Keratinocyte (primary cell): ENCODE data around the gene FHAD1. TPM values are rescaled to one million over a fixed set of nuclear protein-coding genes. Genes with fewer than 3 reads are reported as not detected.

ENCODE experiments used
- DNase-seq: peaks from one replicate; pipeline ENCODE4 v3.0.0-alpha.2; 2011; ENCODE audit warnings: low read depth, missing footprints, low spot score
- FAIRE-seq: peaks from 2 replicates; lab custom pipeline; 2011; peaks lifted over from hg19 to GRCh38; lab: Jason Lieb, UNC
- H2AFZ ChIP-seq: 2 replicates; pipeline ENCODE4 v1.6.0; 2012; ENCODE audit warnings: low read length, control low read depth, inconsistent platforms; ENCODE audit not compliant: control insufficient read depth
- H3K27ac ChIP-seq: 2 replicates; pipeline ENCODE4 v1.5.1; 2011; ENCODE audit warnings: low read length; ENCODE audit not compliant: control insufficient read depth, insufficient read depth
- H3K27me3 ChIP-seq: 3 replicates; pipeline ENCODE4 v1.6.0; 2011; ENCODE audit warnings: low read length; ENCODE audit not compliant: control insufficient read depth, insufficient read depth; ENCODE audit errors: extremely low read depth
- H3K36me3 ChIP-seq, 2 experiments: 2 replicates in 1 of 2; 3 replicates in 1 of 2; pipeline ENCODE4 v1.5.1; 2011; ENCODE audit warnings: low read length in 2 of 2, mild to moderate bottlenecking in 1 of 2; ENCODE audit not compliant: control insufficient read depth in 2 of 2, insufficient read depth in 2 of 2; ENCODE audit errors: extremely low read depth in 1 of 2
- H3K4me1 ChIP-seq: 3 replicates; pipeline ENCODE4 v1.5.1; 2011; ENCODE audit warnings: low read length; ENCODE audit not compliant: control insufficient read depth, insufficient read depth; ENCODE audit errors: extremely low read depth
- H3K4me2 ChIP-seq: 3 replicates; pipeline ENCODE4 v1.6.0; 2011; ENCODE audit warnings: low read depth, low read length; ENCODE audit not compliant: control insufficient read depth, insufficient read depth; ENCODE audit errors: extremely low read depth
- H3K4me3 ChIP-seq, 3 experiments: fragments of 200-600 bp in 1 of 3; sonication (generic) in 1 of 3; 2 replicates in 2 of 3; 3 replicates in 1 of 3; pipeline ENCODE4 v1.5.1; 2011 to 2016; ENCODE audit warnings: low read length in 3 of 3, mild to moderate bottlenecking in 3 of 3, control low read depth in 2 of 3, inconsistent platforms in 1 of 3, low read depth in 1 of 3, mixed read lengths in 1 of 3, mixed run types in 1 of 3, moderate library complexity in 1 of 3; ENCODE audit not compliant: control insufficient read depth in 2 of 3, insufficient read depth in 2 of 3; ENCODE audit errors: extremely low read depth in 1 of 3
- H3K79me2 ChIP-seq: 2 replicates; pipeline ENCODE4 v1.6.0; 2012; ENCODE audit warnings: low read length; ENCODE audit not compliant: control insufficient read depth, insufficient read depth
- H3K9ac ChIP-seq: 3 replicates; pipeline ENCODE4 v1.6.0; 2011; ENCODE audit warnings: low read length; ENCODE audit not compliant: control insufficient read depth, insufficient read depth; ENCODE audit errors: extremely low read depth
- H3K9me1 ChIP-seq: 3 replicates; pipeline ENCODE4 v1.6.0; 2011; ENCODE audit warnings: low read length; ENCODE audit not compliant: control insufficient read depth, insufficient read depth; ENCODE audit errors: extremely low read depth
- H3K9me3 ChIP-seq: 2 replicates; pipeline ENCODE4 v1.5.1; 2012; ENCODE audit warnings: low read depth, low read length; ENCODE audit not compliant: control insufficient read depth
- H4K20me1 ChIP-seq: 3 replicates; pipeline ENCODE4 v1.6.0; 2011; ENCODE audit warnings: low read length; ENCODE audit not compliant: control insufficient read depth, insufficient read depth; ENCODE audit errors: extremely low read depth
- EZH2 ChIP-seq: IDR thresholded peaks from one replicate; pipeline ENCODE4 v1.6.1; 2012; ENCODE audit warnings: inconsistent platforms, mild to moderate bottlenecking, low read length, moderate library complexity
- dilution Hi-C: fragments of 300-500 bp; cut with MboI; formaldehyde crosslinking; loops from one replicate; pipeline ENCODE4 v1.7.0; 2020; ENCODE audit warnings: low sequenced_read_pairs; ENCODE audit not compliant: extremely low pct_ligation_motif_present
- polyA plus RNA-seq, 5 experiments: library from polyadenylated mRNA; depleted of rRNA in 3 of 5; stranded (reverse) in 3 of 5; stranded (forward) in 1 of 5; unstranded in 1 of 5; fragments of >200 nt; gene quantifications; 1 replicate in 1 of 5; 2 replicates in 3 of 5; 3 replicates in 1 of 5; pipeline versions ENCODE4 v1.2.1 to v1.2.3, GENCODE V29; 2011 to 2012; ENCODE audit warnings: missing spikeins in 2 of 5, low read depth in 1 of 5, low replicate concordance in 1 of 5
- TF ChIP-seq, protein P1 (sequence below), 3 experiments: IDR thresholded peaks in 1 of 3; conservative IDR thresholded peaks in 1 of 3; optimal IDR thresholded peaks in 1 of 3; 2 replicates in 2 of 3; 3 replicates in 1 of 3; pipeline versions ENCODE3 to v1.5.1; 2011; ENCODE audit warnings: low read length in 3 of 3, mild to moderate bottlenecking in 3 of 3, moderate library complexity in 2 of 3, control low read depth in 1 of 3, inconsistent platforms in 1 of 3; ENCODE audit not compliant: insufficient read depth in 2 of 3; ENCODE audit errors: extremely low read depth in 1 of 3

Gene FHAD1
- polyA plus RNA-seq, 1 donor (not counting 4 experiments of a cell fraction or from before 2014, with no cell fraction given): 0.09 TPM

DNA sequence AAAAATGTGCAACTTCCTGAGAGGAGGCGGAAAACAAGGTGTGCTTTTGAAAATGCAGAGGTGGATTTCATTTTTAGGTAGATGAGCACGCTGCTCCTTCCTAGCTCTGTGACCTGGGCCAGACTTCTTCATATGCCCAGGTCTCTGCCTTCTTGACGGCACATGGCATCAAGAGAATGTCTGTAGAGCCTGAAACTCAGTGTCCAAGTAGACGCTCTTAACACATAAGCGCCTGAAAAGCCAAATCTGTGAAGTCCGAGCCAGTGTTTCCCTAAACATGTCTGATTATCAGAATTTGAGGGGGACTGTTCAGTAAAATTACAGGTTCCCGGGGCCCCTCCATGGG is 25.7 kb downstream of the FHAD1 start:
- dilution Hi-C loops: no loop called here
- Histone ChIP-seq H3K79me2 (no peaks in the 10 kb centered on the region), H3K9ac (no peak overlapping the region), H3K4me2 (peak overlapping the region; percentile 22), H3K27me3 (no peaks in the 10 kb centered on the region), H3K4me3 (no peak overlapping the region), H3K36me3 (no peaks in the 10 kb centered on the region), H4K20me1 (no peaks in the 10 kb centered on the region), H3K27ac (no peak overlapping the region), H3K4me1 (no peaks in the 10 kb centered on the region), H3K9me1 (no peaks in the 10 kb centered on the region), H3K9me3 (no peaks in the 10 kb centered on the region), H2AFZ (no peak overlapping the region)
- no peak for TF ChIP-seq EZH2
- TF ChIP-seq, protein P1, sequence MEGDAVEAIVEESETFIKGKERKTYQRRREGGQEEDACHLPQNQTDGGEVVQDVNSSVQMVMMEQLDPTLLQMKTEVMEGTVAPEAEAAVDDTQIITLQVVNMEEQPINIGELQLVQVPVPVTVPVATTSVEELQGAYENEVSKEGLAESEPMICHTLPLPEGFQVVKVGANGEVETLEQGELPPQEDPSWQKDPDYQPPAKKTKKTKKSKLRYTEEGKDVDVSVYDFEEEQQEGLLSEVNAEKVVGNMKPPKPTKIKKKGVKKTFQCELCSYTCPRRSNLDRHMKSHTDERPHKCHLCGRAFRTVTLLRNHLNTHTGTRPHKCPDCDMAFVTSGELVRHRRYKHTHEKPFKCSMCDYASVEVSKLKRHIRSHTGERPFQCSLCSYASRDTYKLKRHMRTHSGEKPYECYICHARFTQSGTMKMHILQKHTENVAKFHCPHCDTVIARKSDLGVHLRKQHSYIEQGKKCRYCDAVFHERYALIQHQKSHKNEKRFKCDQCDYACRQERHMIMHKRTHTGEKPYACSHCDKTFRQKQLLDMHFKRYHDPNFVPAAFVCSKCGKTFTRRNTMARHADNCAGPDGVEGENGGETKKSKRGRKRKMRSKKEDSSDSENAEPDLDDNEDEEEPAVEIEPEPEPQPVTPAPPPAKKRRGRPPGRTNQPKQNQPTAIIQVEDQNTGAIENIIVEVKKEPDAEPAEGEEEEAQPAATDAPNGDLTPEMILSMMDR (optimal IDR thresholded peaks at IDR 0.05 in 1 of 3, IDR thresholded peaks at IDR 0.05 in 1 of 3, conservative IDR thresholded peaks at IDR 0.05 in 1 of 3; ENCODE audit: extremely low read depth in 1 of 3, insufficient read depth in 2 of 3, low read length in 3 of 3): no peak
- FAIRE-seq (no peak), DNase-seq (no peak)

DNA sequence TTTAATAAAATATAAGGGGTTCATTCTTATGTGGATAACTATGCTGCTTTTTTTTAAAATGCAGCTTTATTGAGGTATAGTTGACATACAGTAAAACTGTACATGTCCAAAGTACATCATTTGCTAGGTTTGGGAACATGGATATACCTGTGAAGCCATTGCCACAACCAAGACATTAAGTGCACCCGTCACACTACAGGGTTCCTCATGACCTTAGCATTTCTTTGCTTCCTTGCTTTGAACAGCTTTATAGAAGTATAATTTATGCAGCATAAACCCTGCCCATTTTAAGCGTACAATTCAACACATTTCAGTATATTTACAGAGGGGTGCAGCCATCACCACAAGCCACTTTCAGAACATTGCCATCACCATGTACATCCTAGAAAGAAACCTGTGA is 26.3 kb downstream of the FHAD1 start:
- dilution Hi-C loops: no loop called here
- no peak overlapping the region for H3K4me3 ChIP-seq

More for the DNA sequence above, 26.3 kb downstream of the FHAD1 start:
- H3K27me3 ChIP-seq: no peaks in the 10 kb centered on the region
- H3K9ac ChIP-seq: no peak overlapping the region
- no peak overlapping the region for H3K4me2 ChIP-seq
- FAIRE-seq (no peak), DNase-seq (no peak)
- no peaks in the 10 kb centered on the region for H3K9me3 ChIP-seq
- no peak overlapping the region for H2AFZ ChIP-seq
- no peak for TF ChIP-seq EZH2
- TF ChIP-seq, protein P1 (optimal IDR thresholded peaks at IDR 0.05 in 1 of 3, IDR thresholded peaks at IDR 0.05 in 1 of 3, conservative IDR thresholded peaks at IDR 0.05 in 1 of 3; ENCODE audit: extremely low read depth in 1 of 3, insufficient read depth in 2 of 3, low read length in 3 of 3): no peak
- H3K27ac ChIP-seq: no peak overlapping the region
- H3K79me2 ChIP-seq: no peaks in the 10 kb centered on the region
- H3K9me1 ChIP-seq: no peaks in the 10 kb centered on the region
- no peaks in the 10 kb centered on the region for H4K20me1 ChIP-seq
- no peaks in the 10 kb centered on the region for H3K4me1 ChIP-seq
- no peaks in the 10 kb centered on the region for H3K36me3 ChIP-seq
